HEK293 (cell line): ENCODE results near the gene TMEM239.

ENCODE experiments used
- ATF2 ChIP-seq: fragments of 450-650 bp; formaldehyde crosslinking; IDR thresholded peaks from 2 replicates; pipeline ENCODE4 v1.5.1; 2016; ENCODE audit warnings: missing biosample characterization, missing genetic modification characterization, low read depth
- KLF1 ChIP-seq: fragments of 450-650 bp; formaldehyde crosslinking; IDR thresholded peaks from 2 replicates; pipeline ENCODE4 v1.5.1; 2016; ENCODE audit warnings: missing biosample characterization, missing genetic modification characterization
- KLF8 ChIP-seq: fragments of 450-650 bp; formaldehyde crosslinking; IDR thresholded peaks from 2 replicates; pipeline ENCODE4 v1.5.1; 2016; ENCODE audit warnings: missing biosample characterization, missing genetic modification characterization
- KLF9 ChIP-seq: fragments of 450-650 bp; formaldehyde crosslinking; IDR thresholded peaks from 2 replicates; pipeline ENCODE4 v1.5.1; 2016; ENCODE audit warnings: missing biosample characterization, missing genetic modification characterization, low read depth
- MZF1 ChIP-seq: fragments of 450-650 bp; formaldehyde crosslinking; IDR thresholded peaks from 2 replicates; pipeline ENCODE4 v1.5.1; 2017; ENCODE audit warnings: missing biosample characterization, missing genetic modification characterization, borderline replicate concordance
- SP2 ChIP-seq: fragments of 450-650 bp; formaldehyde crosslinking; IDR thresholded peaks from 2 replicates; pipeline ENCODE4 v1.5.1; 2016; ENCODE audit warnings: missing biosample characterization, missing genetic modification characterization
- ZBTB20 ChIP-seq: fragments of 450-650 bp; formaldehyde crosslinking; IDR thresholded peaks from 2 replicates; pipeline ENCODE4 v1.5.1; 2016; ENCODE audit warnings: missing biosample characterization, missing genetic modification characterization
- ZFHX2 ChIP-seq: fragments of 450-650 bp; formaldehyde crosslinking; conservative IDR thresholded peaks from 2 replicates; pipeline ENCODE4 v1.5.1; 2016; ENCODE audit warnings: missing biosample characterization, missing genetic modification characterization
- ZNF169 ChIP-seq: fragments of 450-650 bp; formaldehyde crosslinking; IDR thresholded peaks from 2 replicates; pipeline ENCODE4 v1.5.1; 2016; ENCODE audit warnings: missing biosample characterization, missing genetic modification characterization
- ZNF202 ChIP-seq: fragments of 450-650 bp; formaldehyde crosslinking; IDR thresholded peaks from 2 replicates; pipeline ENCODE4 v1.5.1; 2016; ENCODE audit warnings: missing biosample characterization, missing genetic modification characterization, borderline replicate concordance
- ZNF274 ChIP-seq, 2 experiments: fragments of 200-500 bp in 1 of 2; fragments of 450-650 bp in 1 of 2; sonication (Bioruptor generic) in 1 of 2; formaldehyde crosslinking in 1 of 2; IDR thresholded peaks; 2 replicates each; pipeline versions ENCODE4 v1.5.1 to v1.6.1; 2014 to 2016; ENCODE audit warnings: borderline replicate concordance in 1 of 2, inconsistent platforms in 1 of 2, low read length in 1 of 2, missing biosample characterization in 1 of 2, missing genetic modification characterization in 1 of 2
- ZNF350 ChIP-seq: fragments of 450-650 bp; formaldehyde crosslinking; IDR thresholded peaks from 2 replicates; pipeline ENCODE4 v1.5.0; 2017; ENCODE audit warnings: missing biosample characterization, mild to moderate bottlenecking, missing genetic modification characterization
- ZNF362 ChIP-seq: fragments of 450-650 bp; formaldehyde crosslinking; IDR thresholded peaks from 2 replicates; pipeline ENCODE4 v1.5.1; 2016; ENCODE audit warnings: missing biosample characterization, missing genetic modification characterization
- ZNF391 ChIP-seq: fragments of 450-650 bp; formaldehyde crosslinking; IDR thresholded peaks from 2 replicates; pipeline ENCODE4 v1.5.1; 2016; ENCODE audit warnings: low read depth, missing biosample characterization, missing genetic modification characterization, borderline replicate concordance
- ZNF394 ChIP-seq: fragments of 450-650 bp; formaldehyde crosslinking; IDR thresholded peaks from 2 replicates; pipeline ENCODE4 v1.5.1; 2016; ENCODE audit warnings: missing biosample characterization, missing genetic modification characterization, mild to moderate bottlenecking, moderate library complexity, borderline replicate concordance
- ZNF510 ChIP-seq: fragments of 450-650 bp; formaldehyde crosslinking; IDR thresholded peaks from 2 replicates; pipeline ENCODE4 v1.5.1; 2018; ENCODE audit warnings: mild to moderate bottlenecking, missing genetic modification characterization, missing biosample characterization; ENCODE audit not compliant: insufficient replicate concordance
- ZNF521 ChIP-seq: fragments of 450-650 bp; formaldehyde crosslinking; IDR thresholded peaks from 2 replicates; pipeline ENCODE4 v1.5.1; 2017; ENCODE audit warnings: missing biosample characterization, mild to moderate bottlenecking, missing genetic modification characterization
- ZNF548 ChIP-seq: fragments of 450-650 bp; formaldehyde crosslinking; IDR thresholded peaks from 2 replicates; pipeline ENCODE4 v1.5.1; 2016; ENCODE audit warnings: missing biosample characterization, missing genetic modification characterization
- ZNF571 ChIP-seq: fragments of 450-650 bp; formaldehyde crosslinking; IDR thresholded peaks from 2 replicates; pipeline ENCODE4 v1.5.0; 2017; ENCODE audit warnings: missing biosample characterization, missing genetic modification characterization
- ZNF639 ChIP-seq: fragments of 450-650 bp; formaldehyde crosslinking; IDR thresholded peaks from 2 replicates; pipeline ENCODE4 v1.5.1; 2016; ENCODE audit warnings: missing biosample characterization, missing genetic modification characterization
- ZNF664 ChIP-seq: fragments of 450-650 bp; formaldehyde crosslinking; IDR thresholded peaks from 2 replicates; pipeline ENCODE4 v1.5.1; 2016; ENCODE audit warnings: missing biosample characterization, missing genetic modification characterization
- ZNF768 ChIP-seq: fragments of 450-650 bp; formaldehyde crosslinking; IDR thresholded peaks from 2 replicates; pipeline ENCODE4 v1.5.1; 2018; ENCODE audit warnings: missing biosample characterization, mild to moderate bottlenecking, missing genetic modification characterization
- ZNF785 ChIP-seq: fragments of 450-650 bp; formaldehyde crosslinking; IDR thresholded peaks from 2 replicates; pipeline ENCODE4 v1.5.1; 2016; ENCODE audit warnings: missing biosample characterization, missing genetic modification characterization
- ZNF791 ChIP-seq: fragments of 450-650 bp; formaldehyde crosslinking; IDR thresholded peaks from 2 replicates; pipeline ENCODE4 v1.5.1; 2016; ENCODE audit warnings: missing biosample characterization, missing genetic modification characterization
- ZNF830 ChIP-seq: fragments of 450-650 bp; IDR thresholded peaks from 2 replicates; pipeline ENCODE4 v1.5.0; 2018; ENCODE audit warnings: missing biosample characterization, missing genetic modification characterization, low read depth, mild to moderate bottlenecking, moderate library complexity
- ZXDB ChIP-seq: fragments of 450-650 bp; formaldehyde crosslinking; IDR thresholded peaks from 2 replicates; pipeline ENCODE4 v1.5.1; 2016; ENCODE audit warnings: missing biosample characterization, missing genetic modification characterization
- TF ChIP-seq, protein P1 (sequence below): fragments of 450-650 bp; formaldehyde crosslinking; IDR thresholded peaks from 2 replicates; pipeline ENCODE4 v1.5.1; 2016; ENCODE audit warnings: missing biosample characterization, missing genetic modification characterization
- TF ChIP-seq, protein P2 (sequence below): fragments of 450-650 bp; formaldehyde crosslinking; IDR thresholded peaks from 2 replicates; pipeline ENCODE4 v1.5.1; 2016; ENCODE audit warnings: missing biosample characterization, missing genetic modification characterization

The TMEM239 gene

DNA sequence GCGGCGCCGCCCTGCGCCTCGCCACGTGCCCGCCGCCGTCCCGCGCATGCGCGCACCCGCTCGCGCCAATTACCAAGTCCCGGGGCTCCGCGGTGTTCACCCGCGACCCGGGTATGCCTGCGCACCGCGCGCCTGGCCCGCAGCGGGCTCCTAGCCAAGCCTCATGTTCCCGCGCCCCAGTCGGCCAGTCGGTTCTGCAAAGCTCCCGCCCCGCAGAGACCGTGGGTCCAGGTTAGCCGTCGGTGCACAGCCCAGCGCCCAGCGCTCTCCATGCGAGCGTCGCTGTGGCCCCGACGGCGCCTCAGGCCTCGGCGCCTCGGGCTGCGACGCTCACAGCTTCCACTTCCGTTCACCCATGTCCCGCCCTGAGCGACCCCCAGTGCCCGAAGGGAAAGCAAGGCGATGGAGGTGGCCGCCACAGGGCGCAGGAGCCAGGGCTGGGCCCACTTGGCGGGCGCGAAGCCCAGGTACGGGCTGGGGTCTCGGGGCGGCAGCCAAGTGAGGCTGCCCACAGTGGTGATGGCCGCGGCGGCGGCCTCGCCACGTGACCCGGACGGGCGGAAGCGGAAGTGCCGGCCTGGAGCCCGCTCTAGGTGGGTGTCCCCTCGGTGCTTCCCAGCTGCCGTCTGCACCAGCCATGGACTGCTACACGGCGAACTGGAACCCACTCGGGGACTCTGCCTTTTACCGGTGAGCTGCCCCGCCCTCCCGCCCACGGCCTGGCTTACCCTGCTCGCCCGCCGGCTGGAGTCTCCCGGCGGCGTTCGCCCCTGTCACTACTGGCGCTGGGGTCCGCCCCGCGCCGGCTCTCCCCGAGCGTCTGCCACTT, 24.2 kb downstream of the TMEM239 start, which contains the start of the genes PCED1A and VPS16 (continued):
- no peak for TF ChIP-seq ZNF548 (tag by site-specific recombination)
- no peak for TF ChIP-seq KLF9 (tag by site-specific recombination)
- no peak for TF ChIP-seq ZNF391 (tag by site-specific recombination)
- TF ChIP-seq ZNF830 (tag by site-specific recombination): no peak
- TF ChIP-seq ZNF785 (tag by site-specific recombination): no peak
- no peak for TF ChIP-seq ZNF664 (tag by site-specific recombination)
- TF ChIP-seq KLF8 (tag by site-specific recombination): peak; percentile 72; the same call in 1 of the 2 replicates
- TF ChIP-seq ZNF350 (tag by site-specific recombination): no peak
- no peak for TF ChIP-seq ZNF768 (tag by site-specific recombination)
- TF ChIP-seq KLF1 (tag by site-specific recombination): no peak
- TF ChIP-seq ZNF169 (tag by site-specific recombination): no peak
- TF ChIP-seq, protein P1, sequence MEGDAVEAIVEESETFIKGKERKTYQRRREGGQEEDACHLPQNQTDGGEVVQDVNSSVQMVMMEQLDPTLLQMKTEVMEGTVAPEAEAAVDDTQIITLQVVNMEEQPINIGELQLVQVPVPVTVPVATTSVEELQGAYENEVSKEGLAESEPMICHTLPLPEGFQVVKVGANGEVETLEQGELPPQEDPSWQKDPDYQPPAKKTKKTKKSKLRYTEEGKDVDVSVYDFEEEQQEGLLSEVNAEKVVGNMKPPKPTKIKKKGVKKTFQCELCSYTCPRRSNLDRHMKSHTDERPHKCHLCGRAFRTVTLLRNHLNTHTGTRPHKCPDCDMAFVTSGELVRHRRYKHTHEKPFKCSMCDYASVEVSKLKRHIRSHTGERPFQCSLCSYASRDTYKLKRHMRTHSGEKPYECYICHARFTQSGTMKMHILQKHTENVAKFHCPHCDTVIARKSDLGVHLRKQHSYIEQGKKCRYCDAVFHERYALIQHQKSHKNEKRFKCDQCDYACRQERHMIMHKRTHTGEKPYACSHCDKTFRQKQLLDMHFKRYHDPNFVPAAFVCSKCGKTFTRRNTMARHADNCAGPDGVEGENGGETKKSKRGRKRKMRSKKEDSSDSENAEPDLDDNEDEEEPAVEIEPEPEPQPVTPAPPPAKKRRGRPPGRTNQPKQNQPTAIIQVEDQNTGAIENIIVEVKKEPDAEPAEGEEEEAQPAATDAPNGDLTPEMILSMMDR (tag by site-specific recombination): 0 out of 2 replicates have a peak, but pooled peaks have one; percentile 11
- TF ChIP-seq ZNF639 (tag by site-specific recombination): no peak
- no peak for TF ChIP-seq ZNF571 (tag by site-specific recombination)
- 0 out of 2 replicates have a peak, but pooled peaks have one; percentile 5 for TF ChIP-seq ZBTB20 (tag by site-specific recombination)
- peak; percentile 61 for TF ChIP-seq ZXDB
- TF ChIP-seq ZNF791 (tag by site-specific recombination): no peak
- TF ChIP-seq ZNF362 (tag by site-specific recombination): no peak
- TF ChIP-seq, protein P2, sequence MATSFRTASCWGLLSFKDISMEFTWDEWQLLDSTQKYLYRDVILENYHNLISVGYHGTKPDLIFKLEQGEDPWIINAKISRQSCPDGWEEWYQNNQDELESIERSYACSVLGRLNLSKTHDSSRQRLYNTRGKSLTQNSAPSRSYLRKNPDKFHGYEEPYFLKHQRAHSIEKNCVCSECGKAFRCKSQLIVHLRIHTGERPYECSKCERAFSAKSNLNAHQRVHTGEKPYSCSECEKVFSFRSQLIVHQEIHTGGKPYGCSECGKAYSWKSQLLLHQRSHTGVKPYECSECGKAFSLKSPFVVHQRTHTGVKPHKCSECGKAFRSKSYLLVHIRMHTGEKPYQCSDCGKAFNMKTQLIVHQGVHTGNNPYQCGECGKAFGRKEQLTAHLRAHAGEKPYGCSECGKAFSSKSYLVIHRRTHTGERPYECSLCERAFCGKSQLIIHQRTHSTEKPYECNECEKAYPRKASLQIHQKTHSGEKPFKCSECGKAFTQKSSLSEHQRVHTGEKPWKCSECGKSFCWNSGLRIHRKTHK (tag by site-specific recombination): no peak
- peak; percentile 72 for TF ChIP-seq SP2
- TF ChIP-seq ZNF510 (tag by site-specific recombination): no peak
- TF ChIP-seq MZF1 (tag by site-specific recombination): no peak
- TF ChIP-seq ZNF394: 0 out of 2 replicates have a peak, but pooled peaks have one; percentile 29
- TF ChIP-seq ZNF274 (IDR thresholded peaks at IDR 0.05; ENCODE audit: low read length): no peak
- TF ChIP-seq ZNF274 (tag by site-specific recombination; IDR thresholded peaks at IDR 0.05; ENCODE audit: borderline replicate concordance): no peak
- TF ChIP-seq ZFHX2 (tag by site-specific recombination): 0 out of 2 replicates have a peak, but pooled peaks have one; percentile 28
- TF ChIP-seq ZNF202 (tag by site-specific recombination): no peak
- no peak for TF ChIP-seq ATF2
- no peak for TF ChIP-seq ZNF521 (tag by site-specific recombination)
